CD4-positive, alpha-beta T cell treated with Interleukin-17A for 4 hours (primary cell): Measurements from ENCODE around the gene ADIPOQ.
"Not testable (repeated sequence)": the region's sequence is repeated elsewhere in the genome, so short reads cannot be mapped to it uniquely, and the experiment has no call there.

Experiments used
- DNase-seq: peaks from one replicate; pipeline ENCODE4 v3.0.0-alpha.2; 2020; ENCODE audit warnings: mixed read lengths

Gene ADIPOQ

GRCh38 chr3:186826976-186827857, 15.3 kb upstream of the ADIPOQ start:
- DNase-seq: peak; percentile 89

- no peak for DNase-seq
Measured at GRCh38 chr3:186828340-186828739, 14.2 kb upstream of the ADIPOQ start.

- DNase-seq: no peak
Measured at GRCh38 chr3:186831798-186832197, 10.7 kb upstream of the ADIPOQ start.

- no peak for DNase-seq
Measured at GRCh38 chr3:186832276-186832675, 10.2 kb upstream of the ADIPOQ start.

- no peak for DNase-seq
Measured at GRCh38 chr3:186839874-186840641, 2.5 kb upstream of the ADIPOQ start.

- DNase-seq: no peak
Measured at GRCh38 chr3:186841620-186842019, 890 bp upstream of the ADIPOQ start.

- DNase-seq: no peak
Measured at GRCh38 chr3:186843039-186843432, 526 bp downstream of the ADIPOQ start.

- no peak for DNase-seq
Measured at GRCh38 chr3:186844908-186845307, 2.4 kb downstream of the ADIPOQ start.

- DNase-seq: no peak
Measured at GRCh38 chr3:186845756-186846155, 3.2 kb downstream of the ADIPOQ start.

GRCh38 chr3:186847437-186847836, 4.9 kb downstream of the ADIPOQ start:
- no peak for DNase-seq

- DNase-seq: peak; percentile 35
Measured at GRCh38 chr3:186849374-186849975, 7.0 kb downstream of the ADIPOQ start.

GRCh38 chr3:186851835-186852234, 9.3 kb downstream of the ADIPOQ start:
- DNase-seq: not testable (repeated sequence)

GRCh38 chr3:186852994-186853393, 10.5 kb downstream of the ADIPOQ start:
- DNase-seq: no peak

- DNase-seq: no peak
Measured at GRCh38 chr3:186854146-186854545, 11.6 kb downstream of the ADIPOQ start.

- no peak for DNase-seq
Measured at GRCh38 chr3:186854954-186855353, 12.4 kb downstream of the ADIPOQ start.

GRCh38 chr3:186857743-186858142, 15.2 kb downstream of the ADIPOQ start:
- no peak for DNase-seq

GRCh38 chr3:186865215-186865853, 22.8 kb downstream of the ADIPOQ start:
- not testable (repeated sequence) for DNase-seq

- not testable (repeated sequence) for DNase-seq
Measured at GRCh38 chr3:186866095-186866494, 23.6 kb downstream of the ADIPOQ start.

GRCh38 chr3:186869253-186870100, 27.0 kb downstream of the ADIPOQ start:
- DNase-seq: no peak

- DNase-seq: no peak
Measured at GRCh38 chr3:186870421-186871201, 28.1 kb downstream of the ADIPOQ start.

GRCh38 chr3:186871403-186871924, 29.0 kb downstream of the ADIPOQ start:
- DNase-seq: no peak
